ENCODE results near the gene CYFIP2.
"Not testable (repeated sequence)": the region's sequence is repeated elsewhere in the genome, so short reads cannot be mapped to it uniquely, and the experiment has no call there.

Gene CYFIP2

DNA sequence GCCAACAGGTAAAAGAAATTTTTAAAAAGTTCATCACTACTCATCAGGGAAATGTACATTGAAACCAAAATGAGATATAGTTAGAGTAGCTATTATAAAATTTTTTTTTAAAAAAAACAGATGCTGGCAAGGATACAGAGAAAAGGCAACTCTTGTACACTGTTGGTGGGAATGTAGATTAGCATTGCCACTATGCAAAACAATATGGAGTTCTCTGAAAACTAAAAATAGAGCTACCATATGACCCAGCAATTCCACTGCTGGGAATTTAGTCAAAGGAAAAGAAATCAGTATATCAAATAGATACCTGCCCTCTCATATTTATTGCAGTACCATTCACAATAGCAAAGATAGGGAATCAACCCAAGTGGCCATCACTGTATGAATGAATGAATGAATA, 149.9 kb downstream of the CYFIP2 start:
- Histone ChIP-seq H3K4me3 (ENCODE audit: low read depth, low read length) (no peak overlapping the region), H3K9me3 (ENCODE audit: control insufficient read depth, insufficient read depth, low read length) (0 out of 2 replicates have a peak, but pooled peaks cover 2% of the 10 kb centered on the region), H3K27me3 (ENCODE audit: control insufficient read depth, insufficient read depth, low read length) (no peaks in the 10 kb centered on the region)

DNA sequence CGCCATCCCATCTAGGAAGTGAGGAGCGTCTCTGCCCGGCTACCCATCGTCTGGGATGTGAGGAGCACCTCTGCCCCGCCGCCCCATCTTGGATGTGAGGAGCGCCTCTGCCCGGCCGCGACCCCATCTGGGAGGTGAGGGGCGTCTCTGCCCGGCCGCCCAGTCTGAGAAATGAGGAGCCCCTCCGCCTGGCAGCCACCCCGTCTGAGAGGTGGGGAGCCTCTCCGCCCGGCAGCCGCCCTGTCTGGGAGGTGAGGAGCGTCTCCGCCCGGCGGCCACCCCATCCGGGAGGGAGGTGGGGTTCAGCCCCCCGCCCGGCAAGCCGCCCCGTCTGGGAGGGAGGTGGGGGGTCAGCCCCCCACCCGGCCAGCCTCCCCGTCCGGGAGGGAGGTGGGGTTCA, 153.6 kb downstream of the CYFIP2 start:
- H3K4me3 ChIP-seq (ENCODE audit: low read depth, low read length); H3K27ac ChIP-seq (ENCODE audit: low read depth, low read length); H3K4me1 ChIP-seq (ENCODE audit: control insufficient read depth, insufficient read depth, low read length); H3K27me3 ChIP-seq (ENCODE audit: control insufficient read depth, insufficient read depth, low read length); H3K9ac ChIP-seq (ENCODE audit: low read depth, low read length); H3K36me3 ChIP-seq (ENCODE audit: control insufficient read depth, insufficient read depth, low read length); H3K9me3 ChIP-seq (ENCODE audit: control insufficient read depth, insufficient read depth, low read length): not testable (repeated sequence)

More for the DNA sequence above, 149.9 kb downstream of the CYFIP2 start:
- no peaks in the 10 kb centered on the region for H3K36me3 ChIP-seq (ENCODE audit: control insufficient read depth, insufficient read depth, low read length)
- H3K4me1 ChIP-seq (ENCODE audit: control insufficient read depth, insufficient read depth, low read length) = no peaks in the 10 kb centered on the region
- no peak overlapping the region for H3K27ac ChIP-seq (ENCODE audit: low read depth, low read length)
- no peak overlapping the region for H3K9ac ChIP-seq (ENCODE audit: low read depth, low read length)

DNA sequence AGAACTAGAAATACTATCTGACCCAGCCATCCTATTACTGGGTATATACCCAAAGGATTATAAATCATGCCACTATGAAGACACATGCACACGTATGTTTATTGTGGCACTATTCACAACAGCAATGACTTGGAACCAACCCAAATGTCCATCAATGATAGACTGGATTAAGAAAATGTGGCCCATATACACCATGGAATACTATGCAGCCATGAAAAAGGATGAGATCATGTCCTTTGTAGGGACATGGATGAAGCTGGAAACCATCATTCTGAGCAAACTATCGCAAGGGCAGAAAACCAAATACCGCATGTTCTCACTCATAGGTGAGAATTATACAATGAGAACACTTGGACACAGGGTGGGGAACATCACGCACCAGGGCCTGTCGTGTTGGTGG, 164.0 kb downstream of the CYFIP2 start:
- H3K36me3 ChIP-seq (ENCODE audit: control insufficient read depth, insufficient read depth, low read length); H3K27me3 ChIP-seq (ENCODE audit: control insufficient read depth, insufficient read depth, low read length); H3K27ac ChIP-seq (ENCODE audit: low read depth, low read length); H3K9ac ChIP-seq (ENCODE audit: low read depth, low read length); H3K4me3 ChIP-seq (ENCODE audit: low read depth, low read length); H3K9me3 ChIP-seq (ENCODE audit: control insufficient read depth, insufficient read depth, low read length); H3K4me1 ChIP-seq (ENCODE audit: control insufficient read depth, insufficient read depth, low read length): not testable (repeated sequence)

DNA sequence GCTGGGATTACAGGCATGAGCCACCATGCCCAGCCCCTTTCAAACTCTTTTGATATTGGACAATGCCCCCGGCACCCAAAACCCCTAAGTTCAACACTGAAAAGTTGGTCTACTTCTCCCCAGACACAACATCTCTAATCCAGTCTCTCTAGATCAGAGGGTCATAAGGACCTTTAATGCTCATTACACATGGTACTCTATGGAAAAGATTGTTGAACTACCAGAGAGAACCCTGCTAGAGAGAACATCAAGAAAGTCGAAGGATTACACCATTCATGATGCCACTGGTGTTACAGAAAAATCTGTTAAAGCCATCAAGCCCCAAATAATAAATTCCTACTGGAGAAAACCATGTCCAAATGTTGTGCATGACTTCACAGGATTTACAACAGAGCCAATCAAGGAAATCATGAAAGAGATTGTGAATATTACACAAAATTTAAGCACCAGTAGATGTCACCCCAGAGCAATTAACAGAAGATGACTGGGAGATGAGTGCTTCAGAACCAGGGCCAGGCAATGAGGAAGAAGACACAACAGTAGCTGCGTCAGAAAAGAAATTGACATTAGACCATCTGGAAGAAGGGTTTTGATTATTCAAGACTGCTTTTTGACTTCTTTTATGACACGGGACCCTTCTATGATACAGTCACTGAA, 165.7 kb downstream of the CYFIP2 start:
- Histone ChIP-seq H3K27ac (ENCODE audit: low read depth, low read length) (no peak overlapping the region), H3K36me3 (ENCODE audit: control insufficient read depth, insufficient read depth, low read length) (no peaks in the 10 kb centered on the region), H3K27me3 (ENCODE audit: control insufficient read depth, insufficient read depth, low read length) (no peaks in the 10 kb centered on the region), H3K9me3 (ENCODE audit: control insufficient read depth, insufficient read depth, low read length) (no peaks in the 10 kb centered on the region), H3K9ac (ENCODE audit: low read depth, low read length) (no peak overlapping the region), H3K4me3 (ENCODE audit: low read depth, low read length) (no peak overlapping the region), H3K4me1 (ENCODE audit: control insufficient read depth, insufficient read depth, low read length) (no peaks in the 10 kb centered on the region)

DNA sequence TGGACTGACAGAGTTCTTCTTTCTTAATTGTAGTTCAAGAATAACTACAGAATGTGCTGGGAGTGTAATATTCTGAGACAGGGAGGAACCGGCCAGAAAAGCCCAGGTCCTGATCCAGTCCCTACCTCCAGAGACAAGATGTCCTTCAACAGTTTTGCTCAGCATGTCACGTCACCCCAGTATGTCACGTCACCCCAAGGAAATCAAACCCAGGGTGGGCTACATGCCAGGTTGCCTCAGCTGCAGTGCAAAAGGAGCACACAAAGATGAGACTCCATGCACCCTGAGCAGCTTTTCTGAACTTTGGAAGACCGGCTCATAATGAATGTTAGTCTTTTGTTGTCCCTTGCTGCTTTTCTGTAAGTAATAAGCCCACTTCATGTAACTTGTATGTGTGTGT, 168.2 kb downstream of the CYFIP2 start:
- no peaks in the 10 kb centered on the region for H3K9me3 ChIP-seq (ENCODE audit: control insufficient read depth, insufficient read depth, low read length)
- no peaks in the 10 kb centered on the region for H3K4me1 ChIP-seq (ENCODE audit: control insufficient read depth, insufficient read depth, low read length)
- H3K9ac ChIP-seq (ENCODE audit: low read depth, low read length) = no peak overlapping the region
- no peak overlapping the region for H3K4me3 ChIP-seq (ENCODE audit: low read depth, low read length)
- H3K27me3 ChIP-seq (ENCODE audit: control insufficient read depth, insufficient read depth, low read length) = no peaks in the 10 kb centered on the region
- no peak overlapping the region for H3K27ac ChIP-seq (ENCODE audit: low read depth, low read length)
- no peaks in the 10 kb centered on the region for H3K36me3 ChIP-seq (ENCODE audit: control insufficient read depth, insufficient read depth, low read length)

DNA sequence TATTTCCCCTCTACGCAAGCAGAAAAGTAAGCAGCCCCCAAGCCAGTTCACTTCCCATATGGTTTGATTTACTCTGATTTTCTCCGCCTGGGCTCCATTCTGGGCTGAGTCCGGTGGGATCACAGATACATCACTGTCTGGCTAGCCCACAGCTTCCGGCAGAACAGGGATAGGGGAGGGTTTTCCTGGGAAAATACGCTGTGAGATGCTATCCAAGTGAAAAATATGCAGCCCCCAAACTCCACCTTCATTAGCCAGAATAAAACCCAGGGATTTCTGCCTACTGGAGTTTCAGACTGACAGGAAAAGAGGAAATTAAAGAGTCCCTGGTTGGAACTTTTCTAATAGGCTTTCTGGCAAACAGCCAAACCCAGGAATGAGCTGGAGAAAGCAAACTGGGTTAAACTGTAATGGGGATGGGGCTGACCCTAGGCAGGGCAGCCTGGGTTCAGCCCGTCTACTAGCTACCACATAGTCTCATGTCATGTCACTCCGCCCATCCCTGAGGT, 177.2 kb downstream of the CYFIP2 start:
- H3K27me3 ChIP-seq (ENCODE audit: control insufficient read depth, insufficient read depth, low read length) = no peaks in the 10 kb centered on the region
- H3K9ac ChIP-seq (ENCODE audit: low read depth, low read length) = no peak overlapping the region
- no peak overlapping the region for H3K27ac ChIP-seq (ENCODE audit: low read depth, low read length)
- H3K4me1 ChIP-seq (ENCODE audit: control insufficient read depth, insufficient read depth, low read length) = no peaks in the 10 kb centered on the region
- H3K4me3 ChIP-seq (ENCODE audit: low read depth, low read length) = no peak overlapping the region
- H3K9me3 ChIP-seq (ENCODE audit: control insufficient read depth, insufficient read depth, low read length) = no peaks in the 10 kb centered on the region
- no peaks in the 10 kb centered on the region for H3K36me3 ChIP-seq (ENCODE audit: control insufficient read depth, insufficient read depth, low read length)

DNA sequence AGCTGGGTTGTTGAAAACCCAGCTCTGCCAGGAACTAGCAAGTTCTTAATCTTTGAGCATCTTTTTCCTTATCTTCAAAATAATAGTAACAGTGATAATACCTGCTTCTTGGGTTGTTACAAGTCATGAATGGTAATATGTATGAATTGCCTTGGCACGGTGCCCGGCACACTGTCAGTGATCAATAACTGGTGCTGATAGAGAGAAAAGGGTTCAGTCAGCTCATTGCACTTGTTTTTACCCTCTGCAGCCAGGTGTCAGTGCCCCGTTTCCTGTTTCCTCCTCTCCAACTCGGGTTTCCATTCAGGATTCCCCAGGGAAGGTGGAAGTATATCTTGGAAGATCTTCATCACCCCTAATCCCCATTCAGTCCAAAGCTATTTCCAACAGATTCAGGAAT, 178.3 kb downstream of the CYFIP2 start:
- no peaks in the 10 kb centered on the region for H3K36me3 ChIP-seq (ENCODE audit: control insufficient read depth, insufficient read depth, low read length)
- no peak overlapping the region for H3K9ac ChIP-seq (ENCODE audit: low read depth, low read length)
- H3K27me3 ChIP-seq (ENCODE audit: control insufficient read depth, insufficient read depth, low read length) = no peaks in the 10 kb centered on the region
- H3K27ac ChIP-seq (ENCODE audit: low read depth, low read length) = no peak overlapping the region
- no peaks in the 10 kb centered on the region for H3K9me3 ChIP-seq (ENCODE audit: control insufficient read depth, insufficient read depth, low read length)
- H3K4me1 ChIP-seq (ENCODE audit: control insufficient read depth, insufficient read depth, low read length) = no peaks in the 10 kb centered on the region
- H3K4me3 ChIP-seq (ENCODE audit: low read depth, low read length) = no peak overlapping the region
